HAP-1 (cell line): ENCODE data around the gene C12orf42.

Experiments used
- DNase-seq, 2 experiments: peaks; one replicate each; pipeline ENCODE4 v3.0.0-alpha.2; 2016 to 2020; ENCODE audit warnings: low spot score in 2 of 2
- H3K27me3 ChIP-seq: fragments of 250-450 bp; sonication (Bioruptor Pico); 2 replicates; pipeline ENCODE4 v1.5.1; 2020; ENCODE audit warnings: low read depth, mild to moderate bottlenecking, moderate library complexity
- H3K36me3 ChIP-seq: fragments of 250-450 bp; sonication (Bioruptor Pico); replicated peaks from 2 replicates; pipeline ENCODE4 v1.5.1; 2020; ENCODE audit warnings: mild to moderate bottlenecking
- H3K4me1 ChIP-seq: fragments of 250-450 bp; sonication (Bioruptor Pico); 2 replicates; pipeline ENCODE4 v1.5.1; 2020; ENCODE audit warnings: mild to moderate bottlenecking
- H3K4me3 ChIP-seq: fragments of 250-450 bp; sonication (Bioruptor Pico); 2 replicates; pipeline ENCODE4 v1.5.1; 2020; ENCODE audit warnings: mild to moderate bottlenecking, moderate library complexity
- H3K9me3 ChIP-seq: fragments of 250-450 bp; sonication (Bioruptor Pico); 2 replicates; pipeline ENCODE4 v1.5.1; 2020; ENCODE audit warnings: mild to moderate bottlenecking, moderate library complexity
- in situ Hi-C: fragments of 300-500 bp; cut with MboI; formaldehyde crosslinking; loops from 3 replicates; pipeline ENCODE4 v1.14.3; 2020; ENCODE audit warnings: low sequenced_read_pairs, inconsistent platforms, mixed read lengths

Gene C12orf42

DNA sequence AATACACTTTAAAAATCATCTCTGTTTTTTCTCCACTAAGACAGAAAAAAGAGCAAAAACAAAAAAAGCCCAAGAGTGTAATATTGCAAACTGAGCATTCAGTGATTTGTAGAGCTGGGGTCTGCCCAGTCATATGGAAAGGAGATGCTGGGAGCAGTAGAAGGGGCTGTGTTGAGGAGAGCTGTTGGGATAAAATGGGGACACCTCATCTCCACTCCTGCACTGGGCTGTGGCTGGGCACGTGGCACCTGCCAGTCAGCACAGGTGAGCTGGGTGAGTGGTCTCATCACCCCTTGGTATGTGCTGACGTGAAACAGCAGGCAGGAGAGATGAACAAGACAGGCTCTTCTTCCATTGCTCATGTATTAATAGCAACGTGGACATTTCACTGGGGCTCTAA lies 217.4 kb downstream of the C12orf42 start:
- no peaks in the 10 kb centered on the region for H3K4me1 ChIP-seq
- in situ Hi-C loops: no loop called here
- H3K27me3 ChIP-seq: no peaks in the 10 kb centered on the region
- no peaks in the 10 kb centered on the region for H3K36me3 ChIP-seq
- H3K4me3 ChIP-seq: no peak overlapping the region
- no peak for DNase-seq
- H3K9me3 ChIP-seq: no peaks in the 10 kb centered on the region

- H3K4me1 ChIP-seq: no peaks in the 10 kb centered on the region
- DNase-seq: no peak
- in situ Hi-C loops: no loop called here
- H3K9me3 ChIP-seq: no peaks in the 10 kb centered on the region
- no peaks in the 10 kb centered on the region for H3K27me3 ChIP-seq
- H3K36me3 ChIP-seq: no peaks in the 10 kb centered on the region
- H3K4me3 ChIP-seq: no peak overlapping the region
These were observed 222.1 kb downstream of the C12orf42 start for GRCh38 chr12:103273645-103274044.

GRCh38 chr12:103272949-103273348 lies 222.8 kb downstream of the C12orf42 start:
- in situ Hi-C loops: no loop called here
- H3K27me3 ChIP-seq: no peaks in the 10 kb centered on the region
- no peak for DNase-seq
- H3K36me3 ChIP-seq: no peaks in the 10 kb centered on the region
- H3K4me1 ChIP-seq: no peaks in the 10 kb centered on the region
- H3K4me3 ChIP-seq: no peak overlapping the region
- no peaks in the 10 kb centered on the region for H3K9me3 ChIP-seq

DNA sequence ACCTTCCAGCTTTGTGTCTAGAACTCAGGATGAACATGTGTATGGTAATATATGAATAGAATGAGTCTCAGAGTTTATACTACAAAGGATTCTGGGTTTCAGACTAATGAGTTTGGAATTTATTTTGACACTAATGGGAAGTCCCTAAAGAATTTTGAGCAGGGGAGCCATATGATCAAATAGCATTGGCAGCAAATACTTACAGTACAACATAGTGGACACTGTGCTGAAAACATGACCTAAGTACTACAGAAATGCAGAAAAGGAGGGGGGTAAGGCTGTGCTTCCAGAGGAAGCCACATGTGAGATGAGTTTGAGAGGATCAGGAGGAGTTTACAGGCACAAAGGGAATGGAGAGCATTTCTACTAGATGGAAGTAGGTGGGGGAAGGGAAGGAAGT lies 225.8 kb downstream of the C12orf42 start:
- no peak overlapping the region for H3K4me3 ChIP-seq
- no peaks in the 10 kb centered on the region for H3K9me3 ChIP-seq
- H3K36me3 ChIP-seq: no peaks in the 10 kb centered on the region
- H3K4me1 ChIP-seq: no peaks in the 10 kb centered on the region
- in situ Hi-C loops: no loop called here
- DNase-seq: no peak
- H3K27me3 ChIP-seq: no peaks in the 10 kb centered on the region

GRCh38 chr12:103268831-103269514 lies 226.8 kb downstream of the C12orf42 start:
- in situ Hi-C loops: no loop called here
- no peak for DNase-seq
- no peaks in the 10 kb centered on the region for H3K9me3 ChIP-seq
- H3K27me3 ChIP-seq: no peaks in the 10 kb centered on the region
- no peaks in the 10 kb centered on the region for H3K4me1 ChIP-seq
- no peaks in the 10 kb centered on the region for H3K36me3 ChIP-seq
- H3K4me3 ChIP-seq: no peak overlapping the region

DNA sequence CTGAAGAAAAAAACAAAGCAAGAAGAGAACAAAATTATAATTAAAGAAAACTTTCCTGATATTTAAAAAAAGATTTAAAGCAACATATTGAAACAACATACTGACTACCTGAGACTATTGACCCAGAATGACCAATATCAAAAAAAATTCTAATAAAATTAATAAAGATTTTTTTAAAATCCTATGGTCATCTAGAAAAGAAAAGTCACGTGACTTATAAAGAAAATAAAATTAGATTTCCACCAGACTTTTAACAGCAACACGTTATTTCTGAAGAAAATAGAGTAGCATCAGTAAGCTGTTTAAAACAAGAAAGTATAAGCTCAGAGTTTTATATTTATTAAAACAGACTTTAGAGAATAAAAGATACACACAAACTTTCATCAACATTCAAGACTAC lies 238.0 kb downstream of the C12orf42 start:
- Histone ChIP-seq H3K36me3 (no peaks in the 10 kb centered on the region), H3K4me3 (no peak overlapping the region), H3K4me1 (no peaks in the 10 kb centered on the region), H3K27me3 (no peaks in the 10 kb centered on the region), H3K9me3 (no peaks in the 10 kb centered on the region)
- in situ Hi-C loops: no loop called here
- no peak for DNase-seq
